Measurements from ENCODE around the gene NIT1.

NIT1 gene

GRCh38 chr1:161082996-161083747 is 34.7 kb upstream of the NIT1 start:
- H3K9me3 ChIP-seq (ENCODE audit: insufficient read depth, low read depth, low read length): no peaks in the 10 kb centered on the region
- no peaks in the 10 kb centered on the region for H3K9me2 ChIP-seq (replicated peaks; ENCODE audit: low read depth, low read length)
- no peak overlapping the region for H3K4me2 ChIP-seq (ENCODE audit: low read depth, low read length, poor library complexity, severe bottlenecking)
- no peaks in the 10 kb centered on the region for H3F3A ChIP-seq (ENCODE audit: low read depth)
- no peak overlapping the region for H3K9ac ChIP-seq (ENCODE audit: low read depth, low read length, poor library complexity, severe bottlenecking)
- H4K20me1 ChIP-seq (ENCODE audit: insufficient read depth, low read length, poor library complexity, severe bottlenecking): no peaks in the 10 kb centered on the region
- no peaks in the 10 kb centered on the region for H3K36me3 ChIP-seq (ENCODE audit: insufficient read depth, low read length)
- H2AFZ ChIP-seq (ENCODE audit: low read length): no peak overlapping the region
- TF ChIP-seq CTCF (conservative IDR thresholded peaks at IDR 0.05; ENCODE audit: low read length): no peak
- TF ChIP-seq EZH2phosphoT487 (IDR thresholded peaks at IDR 0.05; ENCODE audit: borderline replicate concordance): no peak
- no peaks in the 10 kb centered on the region for H3K4me1 ChIP-seq (ENCODE audit: insufficient read depth, low read length, poor library complexity, severe bottlenecking)
- no peak overlapping the region for H3K4me3 ChIP-seq (ENCODE audit: low read length, poor library complexity, severe bottlenecking)
- H3K79me2 ChIP-seq (ENCODE audit: insufficient read depth, low read length): no peaks in the 10 kb centered on the region
- no peaks in the 10 kb centered on the region for H3K27me3 ChIP-seq (ENCODE audit: insufficient read depth, low read length, poor library complexity, severe bottlenecking)

- no peaks in the 10 kb centered on the region for H3K4me1 ChIP-seq (ENCODE audit: insufficient read depth, low read length, poor library complexity, severe bottlenecking)
- no peak overlapping the region for H3K9ac ChIP-seq (ENCODE audit: low read depth, low read length, poor library complexity, severe bottlenecking)
- no peak overlapping the region for H2AFZ ChIP-seq (ENCODE audit: low read length)
- H3K79me2 ChIP-seq (ENCODE audit: insufficient read depth, low read length): no peaks in the 10 kb centered on the region
- no peaks in the 10 kb centered on the region for H3K9me2 ChIP-seq (replicated peaks; ENCODE audit: low read depth, low read length)
- no peaks in the 10 kb centered on the region for H4K20me1 ChIP-seq (ENCODE audit: insufficient read depth, low read length, poor library complexity, severe bottlenecking)
- H3K27me3 ChIP-seq (ENCODE audit: insufficient read depth, low read length, poor library complexity, severe bottlenecking): no peaks in the 10 kb centered on the region
- TF ChIP-seq EZH2phosphoT487 (IDR thresholded peaks at IDR 0.05; ENCODE audit: borderline replicate concordance): no peak
- TF ChIP-seq CTCF (conservative IDR thresholded peaks at IDR 0.05; ENCODE audit: low read length): no peak
- H3F3A ChIP-seq (ENCODE audit: low read depth): no peaks in the 10 kb centered on the region
- no peaks in the 10 kb centered on the region for H3K36me3 ChIP-seq (ENCODE audit: insufficient read depth, low read length)
- H3K9me3 ChIP-seq (ENCODE audit: insufficient read depth, low read depth, low read length): no peaks in the 10 kb centered on the region
- H3K4me2 ChIP-seq (ENCODE audit: low read depth, low read length, poor library complexity, severe bottlenecking): no peak overlapping the region
- H3K4me3 ChIP-seq (ENCODE audit: low read length, poor library complexity, severe bottlenecking): no peak overlapping the region
These were observed 33.9 kb upstream of the NIT1 start for GRCh38 chr1:161083748-161084596.

GRCh38 chr1:161084597-161084988 is 33.3 kb upstream of the NIT1 start:
- TF ChIP-seq CTCF (conservative IDR thresholded peaks at IDR 0.05; ENCODE audit: low read length): no peak
- TF ChIP-seq EZH2phosphoT487 (IDR thresholded peaks at IDR 0.05; ENCODE audit: borderline replicate concordance): no peak
- Histone ChIP-seq H3K36me3 (ENCODE audit: insufficient read depth, low read length) (no peaks in the 10 kb centered on the region), H3K4me3 (ENCODE audit: low read length, poor library complexity, severe bottlenecking) (no peak overlapping the region), H3F3A (ENCODE audit: low read depth) (no peaks in the 10 kb centered on the region), H2AFZ (ENCODE audit: low read length) (no peak overlapping the region), H3K79me2 (ENCODE audit: insufficient read depth, low read length) (no peaks in the 10 kb centered on the region), H4K20me1 (ENCODE audit: insufficient read depth, low read length, poor library complexity, severe bottlenecking) (no peaks in the 10 kb centered on the region), H3K27me3 (ENCODE audit: insufficient read depth, low read length, poor library complexity, severe bottlenecking) (no peaks in the 10 kb centered on the region), H3K9ac (ENCODE audit: low read depth, low read length, poor library complexity, severe bottlenecking) (no peak overlapping the region), H3K4me1 (ENCODE audit: insufficient read depth, low read length, poor library complexity, severe bottlenecking) (no peaks in the 10 kb centered on the region), H3K4me2 (ENCODE audit: low read depth, low read length, poor library complexity, severe bottlenecking) (no peak overlapping the region), H3K9me2 (replicated peaks; ENCODE audit: low read depth, low read length) (no peaks in the 10 kb centered on the region), H3K9me3 (ENCODE audit: insufficient read depth, low read depth, low read length) (no peaks in the 10 kb centered on the region)
